SIG-M5 treated with dmso at 0.1 percent for 504 hours (cell line): Measurements from ENCODE around the gene DMC1.
"Not testable (repeated sequence)": the region's sequence is repeated elsewhere in the genome, so short reads cannot be mapped to it uniquely, and the experiment has no call there.

Source experiments
- DNase-seq: peaks from one replicate; lab custom pipeline; 2025; ENCODE audit not compliant: unreplicated experiment; lab: John Stamatoyannopoulos, UW

DMC1 gene

GRCh38 chr22:38470179-38470578, 99.8 kb downstream of the DMC1 start:
- not testable (repeated sequence) for DNase-seq

- DNase-seq = no peak
Measured at GRCh38 chr22:38469306-38469781, 100.6 kb downstream of the DMC1 start.
